ENCODE measurements around the gene MTHFS. TPM values are rescaled to one million over a fixed set of nuclear protein-coding genes. Genes with fewer than 3 reads are reported as not detected.

MTHFS gene
- total and polyA plus RNA-seq, 3 donors from 2014 or later, result 24.9 to 44.2 (median 32.5) TPM

DNA sequence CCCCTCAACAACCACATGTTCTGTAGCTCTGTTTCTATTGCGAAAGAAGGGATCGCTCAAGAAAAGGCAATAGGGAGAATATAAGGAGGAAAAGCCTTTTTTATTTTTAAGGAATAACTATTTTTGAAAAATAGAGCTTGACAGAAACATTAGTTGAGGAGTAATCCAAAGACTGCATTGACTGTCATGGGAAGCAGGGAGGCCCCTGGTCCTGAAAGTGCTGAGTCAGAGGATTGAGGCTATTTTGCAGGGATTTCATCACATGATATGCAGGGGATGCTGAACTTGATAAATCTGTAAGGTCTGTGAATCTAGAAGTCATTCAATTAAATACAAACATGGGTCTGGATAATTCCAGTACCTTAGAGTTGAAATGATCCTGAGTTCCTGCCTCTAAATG lies 92.0 kb downstream of the MTHFS start:
- intact Hi-C loops (cut with DNase I; ENCODE audit: low total_unique reads), result no loop called here
- 94 to 100% methylated on average over 2 of the region's 2 CpGs for WGBS, 2 donors
- Histone ChIP-seq H3K4me3 (no peak overlapping the region), H3K27ac (no peak overlapping the region), H3K4me1 (no peaks in the 10 kb centered on the region), H3K36me3 (ENCODE audit: low read depth, missing control alignments) (no peaks in the 10 kb centered on the region), H3K9me3 (no peaks in the 10 kb centered on the region), H3K27me3 (no peaks in the 10 kb centered on the region)
- DNase-seq, result no peak
- TF ChIP-seq, protein P1, sequence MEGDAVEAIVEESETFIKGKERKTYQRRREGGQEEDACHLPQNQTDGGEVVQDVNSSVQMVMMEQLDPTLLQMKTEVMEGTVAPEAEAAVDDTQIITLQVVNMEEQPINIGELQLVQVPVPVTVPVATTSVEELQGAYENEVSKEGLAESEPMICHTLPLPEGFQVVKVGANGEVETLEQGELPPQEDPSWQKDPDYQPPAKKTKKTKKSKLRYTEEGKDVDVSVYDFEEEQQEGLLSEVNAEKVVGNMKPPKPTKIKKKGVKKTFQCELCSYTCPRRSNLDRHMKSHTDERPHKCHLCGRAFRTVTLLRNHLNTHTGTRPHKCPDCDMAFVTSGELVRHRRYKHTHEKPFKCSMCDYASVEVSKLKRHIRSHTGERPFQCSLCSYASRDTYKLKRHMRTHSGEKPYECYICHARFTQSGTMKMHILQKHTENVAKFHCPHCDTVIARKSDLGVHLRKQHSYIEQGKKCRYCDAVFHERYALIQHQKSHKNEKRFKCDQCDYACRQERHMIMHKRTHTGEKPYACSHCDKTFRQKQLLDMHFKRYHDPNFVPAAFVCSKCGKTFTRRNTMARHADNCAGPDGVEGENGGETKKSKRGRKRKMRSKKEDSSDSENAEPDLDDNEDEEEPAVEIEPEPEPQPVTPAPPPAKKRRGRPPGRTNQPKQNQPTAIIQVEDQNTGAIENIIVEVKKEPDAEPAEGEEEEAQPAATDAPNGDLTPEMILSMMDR (IDR thresholded peaks at IDR 0.05), result no peak
- TF ChIP-seq POLR2A (IDR thresholded peaks at IDR 0.05), result no peak

DNA sequence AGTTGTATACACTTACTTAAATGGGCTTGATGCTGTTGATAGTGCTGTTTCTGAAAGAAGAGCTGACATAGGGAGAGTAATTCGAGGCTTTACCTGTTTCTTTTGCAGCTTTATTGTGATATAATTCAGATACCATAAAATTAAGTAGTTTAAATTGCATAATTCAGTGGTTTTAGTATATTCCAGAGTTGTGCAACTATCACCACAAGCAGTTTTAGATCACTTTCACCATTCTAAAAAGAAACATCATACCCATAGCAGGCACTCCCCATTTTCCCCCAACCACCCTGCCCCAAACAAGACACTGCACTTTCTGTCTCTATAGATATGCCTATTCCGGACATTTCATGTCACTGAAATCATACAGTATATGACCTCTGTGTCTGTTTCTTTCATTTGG lies 98.5 kb downstream of the MTHFS start:
- no peak for TF ChIP-seq POLR2A (IDR thresholded peaks at IDR 0.05)
- Histone ChIP-seq H3K27ac (no peak overlapping the region), H3K36me3 (ENCODE audit: low read depth, missing control alignments) (no peaks in the 10 kb centered on the region), H3K27me3 (no peaks in the 10 kb centered on the region), H3K4me1 (peaks cover under 1% of the 10 kb centered on the region), H3K9me3 (no peaks in the 10 kb centered on the region), H3K4me3 (no peak overlapping the region)
- WGBS, 2 donors, result 84 to 91% methylated on average over 2 of the region's 2 CpGs
- DNase-seq, result no peak
- intact Hi-C loops (cut with DNase I; ENCODE audit: low total_unique reads), result no loop called here

Small RNAs within 50 kb of the gene (small RNA-seq; reads per million reads assigned to genes)
- gene RNU6-667P, result 0 reads per million in 2 donors

Other genes starting within 250 kb of the MTHFS start
- gene BCL2A1, start 74.2 kb upstream of the MTHFS start, total RNA-seq, result not detected
- 2.3 TPM for gene BCL2A1, start 74.2 kb upstream of the MTHFS start, polyA plus RNA-seq (ENCODE audit: insufficient read depth, low read depth, low replicate concordance)
- 100 to 1,000 TPM; 220 to 255 TPM for gene ZFAND6, start 162.7 kb upstream of the MTHFS start, total RNA-seq
- gene ZFAND6, start 162.7 kb upstream of the MTHFS start, polyA plus RNA-seq (ENCODE audit: insufficient read depth, low read depth, low replicate concordance), result 251 TPM